HL-60/S4 treated with phorbol 12-myristate 13-acetate at 8.2 ng/mL for 4 days and 3 days (cell line): ENCODE data around the gene ANKRD26.

Experiments
- in situ Hi-C: fragments of 300-500 bp; cut with MboI; formaldehyde crosslinking; loops from 2 replicates; pipeline ENCODE4 v1.15.0; 2022; ENCODE audit warnings: low sequenced_read_pairs

The ANKRD26 gene

GRCh38 chr10:27022048-27022447 lies 78.2 kb downstream of the ANKRD26 start:
- in situ Hi-C loops: no loop called here

- in situ Hi-C loops: no loop called here
Measured at GRCh38 chr10:27020243-27020642, 80.1 kb downstream of the ANKRD26 start.

GRCh38 chr10:27019827-27020226 lies 80.5 kb downstream of the ANKRD26 start:
- in situ Hi-C loops: no loop called here

GRCh38 chr10:26997610-26998009 lies 102.7 kb downstream of the ANKRD26 start:
- in situ Hi-C loops: no loop called here

GRCh38 chr10:26994743-26995142 lies 105.6 kb downstream of the ANKRD26 start:
- in situ Hi-C loops: no loop called here

GRCh38 chr10:26987851-26988250 lies 112.4 kb downstream of the ANKRD26 start:
- in situ Hi-C loops: no loop called here

- in situ Hi-C loops: no loop called here
Measured at GRCh38 chr10:26983156-26983555, 117.1 kb downstream of the ANKRD26 start.

GRCh38 chr10:26982058-26982457 lies 118.2 kb downstream of the ANKRD26 start:
- in situ Hi-C loops: no loop called here

- in situ Hi-C loops: no loop called here
Measured at GRCh38 chr10:26981232-26981824, 119.0 kb downstream of the ANKRD26 start.

GRCh38 chr10:26978519-26978918 lies 121.8 kb downstream of the ANKRD26 start:
- in situ Hi-C loops: no loop called here

- in situ Hi-C loops: no loop called here
Measured at GRCh38 chr10:26977635-26978034, 122.7 kb downstream of the ANKRD26 start.

- in situ Hi-C loops: no loop called here
Measured at GRCh38 chr10:26970667-26971066, 129.6 kb downstream of the ANKRD26 start.

- in situ Hi-C loops: no loop called here
Measured at GRCh38 chr10:26969145-26969926, 131.0 kb downstream of the ANKRD26 start.

GRCh38 chr10:26962835-26963234 lies 137.5 kb downstream of the ANKRD26 start:
- in situ Hi-C loops: no loop called here

- in situ Hi-C loops: no loop called here
Measured at GRCh38 chr10:26960308-26960707, 140.0 kb downstream of the ANKRD26 start.

GRCh38 chr10:26959841-26960240 lies 140.5 kb downstream of the ANKRD26 start:
- in situ Hi-C loops: no loop called here
